GM12878 (cell line): ENCODE results near the gene NXPE4. TPM values are rescaled to one million over a fixed set of nuclear protein-coding genes. Genes with fewer than 3 reads are reported as not detected.

ENCODE experiments used
- BCL3 ChIP-seq: IDR thresholded peaks from 2 replicates; pipeline ENCODE4 v1.6.1; 2011; ENCODE audit warnings: borderline replicate concordance, low read depth, mild to moderate bottlenecking, moderate library complexity, low read length; ENCODE audit not compliant: insufficient read depth, poor library complexity, severe bottlenecking
- CEBPZ ChIP-seq: fragments of 150-350 bp; IDR thresholded peaks from 2 replicates; pipeline ENCODE4 v1.6.1; 2016; ENCODE audit warnings: low read depth, low read length
- CTCF ChIP-seq, 3 experiments: IDR thresholded peaks in 2 of 3; conservative IDR thresholded peaks in 1 of 3; 2 replicates each; pipeline ENCODE4 v1.5.1; 2011; ENCODE audit warnings: low read depth in 3 of 3, low read length in 3 of 3, mild to moderate bottlenecking in 3 of 3, control low read depth in 2 of 3, moderate library complexity in 2 of 3, inconsistent platforms in 1 of 3, mixed read lengths in 1 of 3; ENCODE audit not compliant: control insufficient read depth in 2 of 3, insufficient read depth in 1 of 3; ENCODE audit errors: extremely low read depth in 1 of 3
- EGR1 ChIP-seq, 2 experiments: IDR thresholded peaks; 1 replicate in 1 of 2; 2 replicates in 1 of 2; pipeline ENCODE4 v1.6.1; 2011 to 2012; ENCODE audit warnings: low read depth in 2 of 2, low read length in 2 of 2, borderline replicate concordance in 1 of 2, mild to moderate bottlenecking in 1 of 2, moderate library complexity in 1 of 2
- ESRRA ChIP-seq: IDR thresholded peaks from 2 replicates; pipeline ENCODE4 v1.6.1; 2012; ENCODE audit warnings: mild to moderate bottlenecking, low read length, improper control_type of control experiment
- JUND ChIP-seq: IDR thresholded peaks from 2 replicates; pipeline ENCODE4 v1.6.1; 2012; ENCODE audit warnings: low read depth, mild to moderate bottlenecking, low read length, improper control_type of control experiment, moderate library complexity
- MTA3 ChIP-seq: IDR thresholded peaks from 2 replicates; pipeline ENCODE4 v1.6.1; 2012; ENCODE audit warnings: low read length, inconsistent platforms, borderline replicate concordance
- NBN ChIP-seq: fragments of 450-650 bp; IDR thresholded peaks from 2 replicates; pipeline ENCODE4 v1.6.1; 2016
- NFYB ChIP-seq: IDR thresholded peaks from 2 replicates; pipeline ENCODE4 v1.6.1; 2011; ENCODE audit warnings: low read depth, mild to moderate bottlenecking, low read length, improper control_type of control experiment, moderate library complexity; ENCODE audit not compliant: insufficient read depth
- PKNOX1 ChIP-seq: fragments of 450-650 bp; IDR thresholded peaks from 2 replicates; pipeline ENCODE4 v1.6.1; 2016; ENCODE audit warnings: mild to moderate bottlenecking
- POLR2A ChIP-seq: IDR thresholded peaks from 2 replicates; pipeline ENCODE4 v1.6.1; 2011; ENCODE audit warnings: low read depth, mild to moderate bottlenecking, low read length
- POLR2AphosphoS5 ChIP-seq: IDR thresholded peaks from 2 replicates; pipeline ENCODE4 v1.6.1; 2011; ENCODE audit warnings: mild to moderate bottlenecking, low read length, inconsistent platforms
- RB1 ChIP-seq: fragments of 450-650 bp; formaldehyde crosslinking; IDR thresholded peaks from 2 replicates; pipeline ENCODE4 v1.6.1; 2017; ENCODE audit warnings: mild to moderate bottlenecking, borderline replicate concordance
- RBBP5 ChIP-seq: fragments of 200-600 bp; sonication (generic); conservative IDR thresholded peaks from 2 replicates; pipeline ENCODE4 v1.6.1; 2016
- RELA ChIP-seq: fragments of 450-650 bp; IDR thresholded peaks from 2 replicates; pipeline ENCODE4 v1.8.0; 2014; ENCODE audit warnings: borderline replicate concordance; ENCODE audit not compliant: partially characterized antibody
- RELB ChIP-seq: fragments of 450-650 bp; IDR thresholded peaks from 2 replicates; pipeline ENCODE4 v1.6.1; 2017; ENCODE audit warnings: low read depth, mild to moderate bottlenecking, moderate library complexity
- SMAD5 ChIP-seq: IDR thresholded peaks from 2 replicates; pipeline ENCODE4 v1.6.1; 2016; ENCODE audit warnings: antibody characterized with exemption, low read depth
- SUZ12 ChIP-seq: fragments of 200-600 bp; sonication (generic); IDR thresholded peaks from one replicate; pipeline ENCODE4 v1.6.1; 2018; ENCODE audit warnings: antibody characterized with exemption, mild to moderate bottlenecking; ENCODE audit not compliant: unreplicated experiment
- TAF1 ChIP-seq: IDR thresholded peaks from 2 replicates; pipeline ENCODE4 v1.6.1; 2011; ENCODE audit warnings: mild to moderate bottlenecking, low read depth, low read length, borderline replicate concordance
- TBL1XR1 ChIP-seq: IDR thresholded peaks from 2 replicates; pipeline ENCODE4 v1.6.1; 2012; ENCODE audit warnings: low read depth, low read length, improper control_type of control experiment
- ZBED1 ChIP-seq: IDR thresholded peaks from 2 replicates; pipeline ENCODE4 v1.6.1; 2016; ENCODE audit warnings: borderline replicate concordance
- ZSCAN29 ChIP-seq: fragments of 450-650 bp; IDR thresholded peaks from 2 replicates; pipeline ENCODE4 v1.6.1; 2017; ENCODE audit warnings: mild to moderate bottlenecking, moderate library complexity
- polyA plus RNA-seq, 11 experiments: library from polyadenylated mRNA; depleted of rRNA in 4 of 11; unstranded in 6 of 11; stranded (reverse) in 5 of 11; fragments of >200 nt; fragmentation: Nextera tagmentation in 4 of 11; fragmentation: Illumina TruSeq in 1 of 11; extraction: Ambion mirVana in 4 of 11; extraction: Trizol in 1 of 11; gene quantifications; 1 replicate in 1 of 11; 2 replicates in 10 of 11; pipeline versions ENCODE4 v1.2.1 to v1.2.3, GENCODE V29; 2011 to 2016; ENCODE audit warnings: inconsistent platforms in 2 of 11, missing spikeins in 2 of 11, low read depth in 1 of 11
- total RNA-seq, 4 experiments: library from RNA; depleted of rRNA in 3 of 4; stranded (reverse); fragments of >200 nt in 3 of 4; fragmentation: Illumina TruSeq in 1 of 4; extraction: Trizol in 1 of 4; gene quantifications; 2 replicates each; pipeline versions ENCODE4 v1.2.1 to v1.2.3, GENCODE V29; 2013 to 2021

Gene NXPE4
- total and polyA plus RNA-seq, 10 of the 15 experiments (the other 5 are each of a cell fraction or from before 2014, with no cell fraction given): not detected

GRCh38 chr11:114614127-114614720, 18.6 kb upstream of the NXPE4 start (continued):
- no peak for TF ChIP-seq NFYB
- TF ChIP-seq BCL3: no peak
- TF ChIP-seq ZSCAN29: no peak
- TF ChIP-seq SUZ12: no peak
- TF ChIP-seq RB1: no peak
- peak; percentile 42; the same call in 1 of the 2 replicates for TF ChIP-seq ZBED1
- TF ChIP-seq MTA3: no peak; the same call in 1 of the 2 replicates
- 0 out of 2 replicates have a peak, but pooled peaks have one; percentile 32 for TF ChIP-seq RELB
- 0 out of 2 replicates have a peak, but pooled peaks have one; percentile 29 for TF ChIP-seq POLR2AphosphoS5
- no peak for TF ChIP-seq TAF1
- no peak for TF ChIP-seq JUND
- peak; percentile 56; the same call in 1 of the 2 replicates for TF ChIP-seq TBL1XR1
- TF ChIP-seq ESRRA: no peak
- no peak for TF ChIP-seq CTCF (IDR thresholded peaks at IDR 0.05 in 2 of 3, conservative IDR thresholded peaks at IDR 0.05 in 1 of 3; ENCODE audit: control insufficient read depth in 2 of 3, extremely low read depth in 1 of 3, insufficient read depth in 1 of 3, low read depth in 3 of 3, low read length in 3 of 3)
- TF ChIP-seq PKNOX1: no peak
- no peak for TF ChIP-seq NBN
- TF ChIP-seq RELA: no peak
- TF ChIP-seq RBBP5: no peak
- no peak for TF ChIP-seq CEBPZ
- TF ChIP-seq EGR1 (IDR thresholded peaks at IDR 0.05; ENCODE audit: borderline replicate concordance in 1 of 2, low read depth in 2 of 2, low read length in 2 of 2): no peak
- TF ChIP-seq POLR2A: no peak
- no peak for TF ChIP-seq SMAD5
